PFSK-1 (cell line): Measurements from ENCODE around the gene HSPG2.

Experiments used
- REST ChIP-seq, 2 experiments: IDR thresholded peaks; 2 replicates each; pipeline versions ENCODE4 v1.6.1 to v1.8.0; 2011 to 2012; ENCODE audit warnings: low read depth in 2 of 2, low read length in 2 of 2, control low read depth in 1 of 2, inconsistent platforms in 1 of 2, mild to moderate bottlenecking in 1 of 2, moderate library complexity in 1 of 2; ENCODE audit not compliant: insufficient read depth in 1 of 2
- SIN3A ChIP-seq: IDR thresholded peaks from 2 replicates; pipeline ENCODE4 v1.6.1; 2012; ENCODE audit warnings: mild to moderate bottlenecking, low read length, moderate library complexity, borderline replicate concordance; ENCODE audit not compliant: insufficient read depth
- TAF1 ChIP-seq: IDR thresholded peaks from 2 replicates; pipeline ENCODE4 v1.6.1; 2012; ENCODE audit warnings: low read length, control low read depth, borderline replicate concordance; ENCODE audit not compliant: insufficient read depth

DNA sequence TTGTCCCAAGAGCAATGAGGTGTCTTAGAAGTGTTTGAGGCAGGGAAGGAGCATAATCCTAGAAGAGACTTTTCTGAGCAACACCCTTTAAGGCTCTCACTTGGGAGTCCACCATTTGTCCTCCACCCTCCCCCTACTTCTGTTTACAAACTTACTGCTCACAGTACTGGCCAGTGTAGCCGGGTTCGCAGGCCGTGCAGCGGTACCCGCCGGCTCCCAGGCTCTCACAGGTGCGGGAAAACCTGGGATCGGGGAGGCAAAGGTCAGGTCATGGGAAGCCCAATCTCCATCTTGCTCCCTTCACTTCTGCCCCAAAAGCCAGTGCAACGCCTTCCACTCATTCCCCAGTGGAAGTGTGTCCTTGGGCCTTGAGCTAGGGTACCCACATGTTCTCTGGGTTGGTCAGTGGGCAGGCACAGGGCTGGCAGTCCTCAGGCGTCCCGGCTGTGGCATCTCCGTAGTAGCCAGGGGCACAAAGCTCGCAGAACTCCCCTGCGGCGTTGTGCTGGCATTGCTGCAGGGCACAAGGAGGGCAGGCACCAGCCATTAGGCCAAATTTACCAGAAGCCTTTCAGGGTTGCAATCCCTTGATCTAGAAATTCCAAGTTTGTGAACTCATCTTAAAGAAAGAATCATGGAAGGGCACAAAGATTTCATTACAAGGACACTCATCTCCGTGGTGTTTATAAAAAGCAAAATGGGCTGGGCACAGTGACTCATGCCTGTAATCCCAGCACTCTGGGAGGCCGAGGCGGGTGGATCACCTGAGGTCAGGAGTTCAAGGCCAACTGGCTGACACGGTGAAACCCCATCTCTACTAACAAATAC lies 75.3 kb downstream of the HSPG2 start:
- TF ChIP-seq SIN3A, result no peak
- TF ChIP-seq TAF1, result no peak
- no peak for TF ChIP-seq REST (IDR thresholded peaks at IDR 0.05; ENCODE audit: insufficient read depth in 1 of 2, low read depth in 2 of 2, low read length in 2 of 2)
